Activated CD8-positive, alpha-beta memory T cell treated with anti-CD3 and anti-CD28 coated beads, Interleukin-2, amount 50 U/mL, for 24 hours (primary cell): ENCODE results near the gene GPD1.

Experiments used
- DNase-seq: peaks from one replicate; pipeline ENCODE4 v3.0.0-alpha.2; 2020; ENCODE audit errors: extremely low read depth

Gene GPD1

DNA sequence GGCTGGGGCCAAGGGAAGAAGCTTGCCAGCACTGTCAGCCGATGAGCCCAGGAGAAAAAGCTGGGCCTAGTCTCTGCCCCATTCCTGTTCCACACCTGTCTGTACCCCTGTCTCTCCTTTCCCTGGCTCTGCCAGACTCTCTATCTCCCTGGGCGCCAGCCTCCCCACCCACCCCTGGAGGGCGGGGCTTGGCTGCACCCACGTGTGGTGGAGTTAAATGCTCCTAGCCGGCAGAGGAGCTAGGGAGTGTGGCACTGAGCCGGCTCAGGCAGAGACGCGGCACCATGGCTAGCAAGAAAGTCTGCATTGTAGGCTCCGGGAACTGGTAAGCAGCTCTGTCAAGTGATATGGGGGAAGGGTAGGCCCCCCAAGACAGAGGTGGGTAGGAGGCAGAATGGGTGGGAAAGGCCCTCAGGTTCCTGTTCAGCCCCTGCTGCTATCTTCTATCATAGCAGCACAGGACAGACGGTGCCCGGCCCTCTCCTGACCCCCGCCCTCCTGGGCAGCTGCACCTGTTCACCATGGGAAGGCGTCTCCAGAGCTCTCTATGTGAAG is at the start of gene GPD1:
TSS of gene GPD1 (plus strand) at position 242 of the 555 bp plus-strand sequence. CDS start at position 285, 43 bp downstream.
- no peak for DNase-seq

GRCh38 chr12:50055831-50056638 is 47.8 kb upstream of the GPD1 start:
- DNase-seq: no peak

GRCh38 chr12:50056639-50056976 is 47.2 kb upstream of the GPD1 start:
- no peak for DNase-seq

GRCh38 chr12:50057000-50057841 is 46.6 kb upstream of the GPD1 start, which contains the start of gene ASIC1:
TSS of gene ASIC1 (plus strand) at chr12:50057596. CDS start at chr12:50058767, 1,171 bp downstream.
- DNase-seq: no peak

DNA sequence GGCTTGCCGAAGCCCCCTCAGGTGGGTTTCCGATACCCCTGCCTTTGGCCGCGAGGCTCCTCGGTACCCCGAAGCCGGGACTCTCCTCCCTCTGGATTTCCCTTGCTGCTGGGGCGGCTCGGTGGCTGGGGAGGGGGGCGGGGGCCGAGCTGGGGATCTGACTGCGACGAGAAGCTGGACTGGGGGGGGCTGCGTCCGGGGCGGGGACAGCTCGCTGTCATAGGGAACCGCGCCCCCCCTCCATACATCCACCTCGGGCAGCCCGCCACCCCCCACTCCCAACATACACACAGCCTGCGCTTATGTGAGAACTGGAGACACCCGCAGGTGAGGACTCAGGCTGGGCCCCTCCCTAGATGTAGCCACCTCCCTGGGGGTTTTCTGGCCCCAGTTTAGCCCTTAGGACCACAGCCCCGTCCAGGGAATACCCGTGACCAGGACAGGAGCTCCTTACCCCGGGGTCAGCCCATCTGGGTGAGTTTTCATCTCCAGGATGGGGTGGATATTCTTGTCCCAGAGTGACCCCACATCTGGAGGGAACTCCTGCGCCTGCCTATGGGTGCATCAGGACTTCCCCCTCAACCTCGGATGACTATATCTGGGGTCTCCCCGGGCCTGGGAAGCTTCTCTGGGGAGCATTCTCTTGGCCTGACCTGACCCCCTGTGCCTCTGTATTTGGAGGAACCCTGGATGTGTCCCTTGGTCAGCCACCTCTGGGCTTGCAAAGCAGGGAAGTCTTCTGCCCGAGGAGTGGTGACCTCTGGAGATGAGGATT is 45.7 kb upstream of the GPD1 start:
- DNase-seq: no peak

- DNase-seq: no peak
These were observed 45.0 kb upstream of the GPD1 start for GRCh38 chr12:50058743-50059312.

GRCh38 chr12:50059440-50060119 is 44.2 kb upstream of the GPD1 start:
- no peak for DNase-seq

DNA sequence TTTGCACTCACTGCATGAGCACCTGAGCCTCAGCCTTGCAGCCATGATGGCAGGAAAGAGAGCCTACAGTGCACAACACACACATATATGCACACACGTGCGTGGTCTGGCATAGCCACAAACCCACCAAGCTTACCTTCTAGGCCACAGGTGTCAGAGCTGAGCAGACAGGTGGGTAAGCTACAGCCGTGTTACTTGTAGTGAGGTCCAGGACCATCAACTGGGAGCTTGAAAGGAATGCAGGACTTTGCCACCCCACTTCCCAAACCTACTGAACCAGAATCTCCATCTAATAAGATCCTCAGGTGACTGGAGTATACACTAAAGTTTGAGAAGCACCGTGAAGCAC is 43.7 kb upstream of the GPD1 start:
- no peak for DNase-seq

DNA sequence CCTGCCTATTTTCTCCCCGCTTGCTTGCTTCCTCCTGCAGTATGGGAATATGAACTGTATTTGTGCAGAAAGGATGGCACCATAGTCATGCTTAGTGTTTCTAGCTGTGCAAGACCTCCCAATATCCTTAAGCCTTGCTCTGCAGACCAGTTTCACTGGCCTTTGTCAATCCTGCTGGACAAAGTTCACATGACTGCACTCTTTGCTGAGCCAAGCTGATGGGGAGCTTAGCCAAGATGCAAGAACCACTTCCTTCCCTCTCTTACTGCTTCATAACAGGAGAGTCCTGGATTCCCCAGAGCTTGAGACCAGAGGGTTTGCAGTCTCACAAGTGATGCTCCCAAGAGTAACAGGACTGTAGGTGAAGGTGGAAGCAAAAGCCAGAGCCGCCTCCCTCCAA is 42.6 kb upstream of the GPD1 start:
- no peak for DNase-seq

GRCh38 chr12:50061946-50062686 is 41.7 kb upstream of the GPD1 start:
- no peak for DNase-seq

DNA sequence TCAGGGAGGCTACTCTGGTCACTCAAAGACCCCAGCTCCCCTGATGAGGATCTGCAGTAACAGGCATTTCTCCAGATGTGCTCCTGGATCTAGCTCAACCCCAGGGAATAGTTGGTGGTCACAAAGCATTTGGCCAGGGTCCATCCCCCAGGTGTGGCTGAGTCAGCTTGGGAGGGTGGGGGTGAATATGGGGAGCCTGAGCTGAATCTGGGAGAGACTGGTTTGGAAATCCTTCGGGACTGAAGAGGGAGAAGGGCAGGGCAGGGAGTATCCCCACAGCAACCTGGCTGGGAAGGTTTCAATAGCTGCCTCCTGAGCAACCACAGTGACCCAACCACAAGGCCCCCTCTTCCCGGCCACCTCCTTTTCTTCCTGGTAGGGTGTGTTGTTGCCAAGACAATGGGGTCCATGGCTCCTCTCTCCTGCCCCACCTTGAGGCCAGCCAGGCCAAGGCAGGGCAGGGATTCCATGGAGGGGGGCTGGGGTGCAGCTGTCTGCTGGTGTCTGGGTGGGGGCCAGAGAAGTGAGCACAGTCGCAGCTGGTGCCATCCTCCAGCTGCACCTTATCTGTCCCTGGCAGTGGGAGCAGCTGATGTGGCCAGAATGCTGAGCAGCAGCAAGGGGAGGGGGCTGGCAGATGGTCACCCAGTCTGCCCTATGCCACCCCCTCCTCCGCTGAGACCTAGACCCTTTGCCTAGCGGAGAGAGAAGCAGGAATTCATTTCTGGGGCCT is 40.9 kb upstream of the GPD1 start:
- DNase-seq: no peak

DNA sequence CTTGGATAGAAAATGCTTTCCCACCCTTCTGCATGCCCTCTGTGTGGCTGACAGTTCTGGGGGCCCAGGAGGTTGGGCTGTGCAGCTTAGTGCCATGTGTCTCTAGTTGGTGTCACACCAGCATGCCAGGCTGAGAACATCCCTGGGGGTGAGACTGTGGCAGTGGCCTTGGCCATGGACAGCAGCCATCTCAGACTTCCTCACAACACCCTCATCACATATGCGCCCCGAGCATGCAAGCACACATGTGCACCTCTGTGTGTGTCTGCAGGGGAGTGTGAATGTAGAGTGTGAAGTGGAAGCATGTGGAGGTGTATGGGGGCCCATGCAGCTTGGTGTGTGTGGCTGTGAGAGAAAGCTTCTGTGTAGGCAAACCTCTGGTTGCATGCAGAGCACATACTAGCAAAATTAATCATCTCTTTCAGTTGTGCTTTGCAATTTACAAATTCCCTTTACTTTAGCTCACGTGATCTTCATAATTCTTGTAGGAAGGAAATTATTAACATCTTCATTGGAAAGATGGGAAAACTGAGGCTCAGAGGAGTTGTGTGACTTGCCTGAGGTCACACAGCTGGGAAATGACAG is 38.0 kb upstream of the GPD1 start:
- DNase-seq: no peak

GRCh38 chr12:50066402-50066801 is 37.4 kb upstream of the GPD1 start:
- DNase-seq: no peak

GRCh38 chr12:50069069-50069468 is 34.7 kb upstream of the GPD1 start:
- DNase-seq: no peak

DNA sequence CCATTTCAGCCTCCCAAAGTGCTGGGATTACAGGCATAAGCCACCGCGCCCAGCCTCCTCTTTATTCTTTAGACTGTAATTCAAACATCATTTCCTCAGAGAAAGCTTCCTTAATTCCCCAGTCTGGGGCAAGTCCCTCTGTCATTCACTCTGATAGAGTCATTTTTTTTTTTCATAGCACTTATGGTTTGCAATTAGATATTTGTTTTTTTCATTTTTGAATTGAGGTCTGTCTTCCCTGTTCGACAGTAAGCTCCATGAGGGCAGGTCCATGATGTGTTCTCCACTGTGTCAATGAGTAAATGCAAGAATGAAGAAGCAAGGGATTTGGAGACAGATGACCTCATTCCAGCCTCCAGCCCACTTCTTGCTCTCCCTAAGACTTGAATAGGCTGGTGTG is 34.3 kb upstream of the GPD1 start:
- no peak for DNase-seq

DNA sequence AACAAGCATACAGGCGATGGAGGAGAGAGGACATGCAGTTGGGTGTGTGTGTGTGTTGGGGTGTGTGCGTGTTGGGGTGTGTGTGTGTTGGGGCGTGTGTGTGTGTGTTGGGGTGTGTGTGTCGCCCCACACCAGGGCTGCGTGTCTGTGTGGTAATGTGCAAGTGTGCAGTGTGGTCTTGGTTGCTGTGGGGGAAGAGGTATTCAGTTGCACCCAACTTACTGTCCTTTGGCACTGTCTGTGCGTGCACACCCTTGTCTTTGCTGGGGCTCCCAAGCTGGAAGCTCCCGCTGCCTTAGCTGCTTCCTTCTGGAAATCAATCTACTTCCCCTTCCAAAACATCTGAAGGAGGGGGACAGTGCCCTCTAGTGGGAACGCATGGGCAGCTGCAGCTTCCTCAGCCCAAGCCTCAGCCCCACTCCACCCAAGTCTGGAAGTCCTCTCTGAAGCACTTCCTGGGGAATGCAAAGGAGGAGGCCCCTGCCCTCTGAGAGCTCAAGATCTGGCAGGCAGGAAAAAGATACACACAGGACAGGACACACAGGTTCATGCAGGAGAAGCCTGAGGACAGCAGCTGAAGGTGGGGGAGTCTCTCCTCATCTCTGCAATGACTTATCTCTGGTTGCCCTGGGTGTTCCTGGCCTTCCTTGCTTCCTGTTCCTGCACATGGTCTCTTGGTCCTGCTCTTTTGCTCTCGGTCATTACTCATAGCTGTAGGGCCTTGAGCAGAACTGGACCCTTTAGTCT is 33.3 kb upstream of the GPD1 start:
- no peak for DNase-seq

- no peak for DNase-seq
These were observed 31.5 kb upstream of the GPD1 start for GRCh38 chr12:50072198-50072907.

DNA sequence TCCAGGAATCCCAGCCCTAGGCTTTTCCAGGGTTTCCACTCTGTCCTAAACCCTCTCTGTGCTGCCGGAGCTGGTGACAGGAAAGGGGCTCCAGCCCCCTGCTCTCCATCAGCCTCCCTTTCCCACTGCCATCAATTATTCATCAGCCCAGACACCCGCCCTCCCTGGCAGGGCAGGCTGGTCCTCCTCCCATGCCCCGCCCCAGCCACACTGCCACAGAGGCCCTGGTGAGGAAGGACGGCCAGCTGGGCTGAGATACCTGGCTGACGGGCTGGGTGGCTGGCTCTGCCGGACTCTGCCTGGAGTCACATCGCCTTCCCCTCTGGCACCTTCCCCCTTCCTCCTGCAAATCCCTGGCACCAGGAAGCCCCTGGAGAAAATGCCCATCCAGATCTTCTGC is 30.6 kb upstream of the GPD1 start:
- no peak for DNase-seq
